A673 (cell line): ENCODE data around the gene LCMT2. TPM values are rescaled to one million over a fixed set of nuclear protein-coding genes. Genes with fewer than 3 reads are reported as not detected.

Experiments
- BruUV-seq: library from RNA; stranded (reverse); fragments of 400-500 nt; replicated peaks from 2 replicates; lab custom pipeline; 2021; lab: Mats Ljungman, UMichigan
- CTCF ChIA-PET: fragments of 300-600 bp; sonication (Branson Sonifier 250); formaldehyde crosslinking; loops from one replicate; lab custom pipeline; 2022; ENCODE audit warnings: antibody characterized with exemption; lab: Charles Lee
- POLR2A ChIA-PET: fragments of 300-600 bp; sonication (Branson Sonifier 250); formaldehyde crosslinking; loops from one replicate; lab custom pipeline; 2022; ENCODE audit warnings: antibody characterized with exemption; ENCODE audit not compliant: low non-redundant PET; lab: Charles Lee
- DNase-seq: peaks from one replicate; pipeline ENCODE4 v3.0.0-alpha.2; 2015; ENCODE audit warnings: low spot score
- H3K27ac ChIP-seq: fragments of 200-600 bp; sonication (generic); 2 replicates; pipeline ENCODE4 v1.5.1; 2016; ENCODE audit warnings: mixed run types, low read depth, mild to moderate bottlenecking, mixed read lengths, antibody characterized with exemption, low read length; ENCODE audit not compliant: poor library complexity, severe bottlenecking
- H3K27me3 ChIP-seq: fragments of 200-600 bp; sonication (generic); replicated peaks from 2 replicates; pipeline ENCODE4 v1.6.1; 2017; ENCODE audit warnings: mixed run types, low read depth, mild to moderate bottlenecking, mixed read lengths, antibody characterized with exemption, low read length; ENCODE audit not compliant: insufficient read depth, poor library complexity
- H3K36me3 ChIP-seq: fragments of 200-600 bp; sonication (generic); 2 replicates; pipeline ENCODE4 v1.6.1; 2016; ENCODE audit warnings: mixed run types, mild to moderate bottlenecking, mixed read lengths, antibody characterized with exemption, low read length; ENCODE audit not compliant: insufficient read depth, poor library complexity, severe bottlenecking
- H3K4me1 ChIP-seq: fragments of 200-600 bp; sonication (generic); 2 replicates; pipeline ENCODE4 v1.6.1; 2017; ENCODE audit warnings: mixed run types, mild to moderate bottlenecking, mixed read lengths, antibody characterized with exemption, low read length; ENCODE audit not compliant: insufficient read depth, poor library complexity, severe bottlenecking
- H3K4me3 ChIP-seq: fragments of 200-600 bp; sonication (generic); 2 replicates; pipeline ENCODE4 v1.5.1; 2016; ENCODE audit warnings: low read depth, mixed run types, mild to moderate bottlenecking, mixed read lengths, low read length; ENCODE audit not compliant: poor library complexity, severe bottlenecking
- H3K9me3 ChIP-seq: fragments of 200-600 bp; sonication (generic); 2 replicates; pipeline ENCODE4 v1.6.1; 2016; ENCODE audit warnings: mixed run types, low read depth, mild to moderate bottlenecking, mixed read lengths, antibody characterized with exemption, low read length; ENCODE audit not compliant: poor library complexity, severe bottlenecking
- CTCF ChIP-seq: fragments of 300-800, 200-600 bp; sonication (generic); conservative IDR thresholded peaks from 2 replicates; pipeline ENCODE4 v1.5.1; 2017; ENCODE audit warnings: low read depth, mild to moderate bottlenecking, antibody characterized with exemption, low read length, moderate library complexity, mixed read lengths
- EZH2 ChIP-seq: fragments of 200-600 bp; sonication (generic); IDR thresholded peaks from 2 replicates; pipeline ENCODE4 v1.6.1; 2017; ENCODE audit warnings: borderline replicate concordance, low read depth, mild to moderate bottlenecking, mixed read lengths, antibody characterized with exemption, low read length; ENCODE audit not compliant: poor library complexity, severe bottlenecking
- intact Hi-C: fragments of 100-400 bp; cut with micrococcal nuclease; formaldehyde crosslinking; loops from one replicate; pipeline ENCODE4 v1.10.0; 2022; ENCODE audit not compliant: unreplicated experiment
- total RNA-seq: library from RNA; stranded (reverse); gene quantifications from 2 replicates; pipeline ENCODE4 v1.2.3, GENCODE V29; 2021

LCMT2 gene
- total RNA-seq, 1 experiment from 2014 or later = 17.2 TPM

GRCh38 chr15:43346305-43346704 is 15.9 kb upstream of the LCMT2 start:
- Histone ChIP-seq H3K27ac (no peak overlapping the region), H3K4me3 (no peak overlapping the region), H3K9me3 (no peaks in the 10 kb centered on the region), H3K4me1 (peaks cover 17% of the 10 kb centered on the region), H3K27me3 (no peaks in the 10 kb centered on the region), H3K36me3 (peaks cover 12% of the 10 kb centered on the region)
- POLR2A ChIA-PET = no interaction called here
- TF ChIP-seq EZH2 (no peak), CTCF (peak; percentile 33; the same call in 1 of the 2 replicates)
- no TSS peak for BruUV-seq
- CTCF ChIA-PET = no interaction called here
- peak; percentile 33 for DNase-seq
- intact Hi-C loops = no loop called here

GRCh38 chr15:43330780-43331087 is 361 bp upstream of the LCMT2 start:
- TF ChIP-seq EZH2 = no peak
- no peak for TF ChIP-seq CTCF
- no peaks in the 10 kb centered on the region for H3K27me3 ChIP-seq
- H3K4me1 ChIP-seq = peaks cover 12% of the 10 kb centered on the region
- POLR2A ChIA-PET = no interaction called here
- BruUV-seq = TSS peak; percentile 88
- CTCF ChIA-PET = no interaction called here
- peak overlapping the region; percentile 95 for H3K27ac ChIP-seq
- intact Hi-C loops = no loop called here
- peaks cover 6% of the 10 kb centered on the region for H3K36me3 ChIP-seq
- DNase-seq = no peak
- H3K4me3 ChIP-seq = peak overlapping the region; percentile 68
- H3K9me3 ChIP-seq = no peaks in the 10 kb centered on the region

GRCh38 chr15:43329217-43329959 is 985 bp downstream of the LCMT2 start:
- Histone ChIP-seq H3K36me3 (peaks cover 6% of the 10 kb centered on the region), H3K27me3 (no peaks in the 10 kb centered on the region), H3K4me1 (peaks cover 15% of the 10 kb centered on the region), H3K9me3 (no peaks in the 10 kb centered on the region), H3K4me3 (peak overlapping the region; percentile 68), H3K27ac (peak overlapping the region; percentile 95)
- POLR2A ChIA-PET = no interaction called here
- DNase-seq = peak; percentile 59
- TSS peak; percentile 38 for BruUV-seq
- TF ChIP-seq CTCF = no peak
- TF ChIP-seq EZH2 = no peak
- CTCF ChIA-PET = no interaction called here
- intact Hi-C loops = no loop called here
